ENCODE data around the gene COL11A1.
"Not testable (repeated sequence)": the region's sequence is repeated elsewhere in the genome, so short reads cannot be mapped to it uniquely, and the experiment has no call there.

Gene COL11A1

GRCh38 chr1:103108376-103109150, at the start of gene COL11A1:
Gene COL11A1, minus strand, starts transcription at chr1:103108522. Its CDS starts 344 bp downstream, at chr1:103108178.
- DNase-seq (ENCODE audit: low read depth in 2 of 2): no peak

GRCh38 chr1:103156966-103157365, 48.6 kb upstream of the COL11A1 start:
- DNase-seq (ENCODE audit: low read depth in 2 of 2): no peak

- DNase-seq (ENCODE audit: low read depth in 2 of 2): no peak
These were observed 37.8 kb upstream of the COL11A1 start for GRCh38 chr1:103146166-103146565.

GRCh38 chr1:103145449-103145848, 37.1 kb upstream of the COL11A1 start:
- no peak for DNase-seq (ENCODE audit: low read depth in 2 of 2)

GRCh38 chr1:103144681-103145080, 36.4 kb upstream of the COL11A1 start:
- no peak for DNase-seq (ENCODE audit: low read depth in 2 of 2)

- no peak for DNase-seq (ENCODE audit: low read depth in 2 of 2)
These were observed 34.1 kb upstream of the COL11A1 start for GRCh38 chr1:103142461-103142860.

GRCh38 chr1:103129796-103130195, 21.5 kb upstream of the COL11A1 start:
- no peak for DNase-seq (ENCODE audit: low read depth in 2 of 2)

- DNase-seq (ENCODE audit: low read depth in 2 of 2): no peak
These were observed 20.9 kb upstream of the COL11A1 start for GRCh38 chr1:103129255-103129654.

- DNase-seq (ENCODE audit: low read depth in 2 of 2): not testable (repeated sequence)
These were observed 19.9 kb upstream of the COL11A1 start for GRCh38 chr1:103128256-103128655.

GRCh38 chr1:103125219-103125618, 16.9 kb upstream of the COL11A1 start:
- no peak for DNase-seq (ENCODE audit: low read depth in 2 of 2)

GRCh38 chr1:103122983-103123720, 14.8 kb upstream of the COL11A1 start:
- no peak for DNase-seq (ENCODE audit: low read depth in 2 of 2)

- DNase-seq (ENCODE audit: low read depth in 2 of 2): no peak
These were observed 12.7 kb upstream of the COL11A1 start for GRCh38 chr1:103120981-103121380.

GRCh38 chr1:103112546-103112945, 4.2 kb upstream of the COL11A1 start:
- DNase-seq (ENCODE audit: low read depth in 2 of 2): no peak

- no peak for DNase-seq (ENCODE audit: low read depth in 2 of 2)
These were observed 3.6 kb upstream of the COL11A1 start for GRCh38 chr1:103111926-103112325.

- DNase-seq (ENCODE audit: low read depth in 2 of 2): no peak
These were observed 2.4 kb upstream of the COL11A1 start for GRCh38 chr1:103110701-103111100.

- DNase-seq (ENCODE audit: low read depth in 2 of 2): no peak
These were observed 1.1 kb upstream of the COL11A1 start for GRCh38 chr1:103109311-103109920.

- DNase-seq (ENCODE audit: low read depth in 2 of 2): no peak
These were observed 464 bp downstream of the COL11A1 start for GRCh38 chr1:103107741-103108375.

GRCh38 chr1:103106426-103107341, 1.6 kb downstream of the COL11A1 start:
- no peak for DNase-seq (ENCODE audit: low read depth in 2 of 2)

GRCh38 chr1:103101399-103101798, 6.9 kb downstream of the COL11A1 start:
- DNase-seq (ENCODE audit: low read depth in 2 of 2): no peak

GRCh38 chr1:103089221-103089620, 19.1 kb downstream of the COL11A1 start:
- DNase-seq (ENCODE audit: low read depth in 2 of 2): no peak

- no peak for DNase-seq (ENCODE audit: low read depth in 2 of 2)
These were observed 21.1 kb downstream of the COL11A1 start for GRCh38 chr1:103087256-103087655.

Data from stimulated activated CD8-positive, alpha-beta memory T cell treated with anti-CD3 and anti-CD28 coated beads, Interleukin-7, amount 100 ng/mL, for 1 hour (primary cell).